GM06990 (cell line): ENCODE results near the gene TNFRSF4.

Experiments used
- DNase-seq: peaks from one replicate; pipeline ENCODE4 v3.0.0-alpha.2; 2011; ENCODE audit not compliant: insufficient read length; ENCODE audit errors: extremely low read depth
- H3K27me3 ChIP-seq: replicated peaks from 2 replicates; pipeline ENCODE4 v1.6.0; 2011; ENCODE audit warnings: low read length; ENCODE audit not compliant: control insufficient read depth, insufficient read depth
- H3K36me3 ChIP-seq: 2 replicates; pipeline ENCODE4 v1.5.1; 2011; ENCODE audit warnings: low read length; ENCODE audit not compliant: control insufficient read depth, insufficient read depth
- H3K4me3 ChIP-seq: replicated peaks from 2 replicates; pipeline ENCODE4 v1.5.1; 2011; ENCODE audit warnings: low read depth, mild to moderate bottlenecking, control low read depth, low read length
- CTCF ChIP-seq: IDR thresholded peaks from 2 replicates; pipeline ENCODE4 v1.5.1; 2011; ENCODE audit warnings: low read length, control low read depth, mild to moderate bottlenecking, inconsistent platforms; ENCODE audit not compliant: insufficient read depth, poor library complexity, severe bottlenecking

Gene TNFRSF4

GRCh38 chr1:1207571-1207892 lies 6.4 kb downstream of the TNFRSF4 start:
- H3K36me3 ChIP-seq, result no peaks in the 10 kb centered on the region
- no peak overlapping the region for H3K4me3 ChIP-seq
- TF ChIP-seq CTCF, result no peak
- no peaks in the 10 kb centered on the region; the same call in 1 of the 2 replicates for H3K27me3 ChIP-seq
- DNase-seq, result peak; percentile 3

GRCh38 chr1:1206966-1207531 lies 6.9 kb downstream of the TNFRSF4 start:
- TF ChIP-seq CTCF, result peak; percentile 14
- DNase-seq, result peak; percentile 29
- Histone ChIP-seq H3K27me3 (no peaks in the 10 kb centered on the region; the same call in 1 of the 2 replicates), H3K36me3 (no peaks in the 10 kb centered on the region), H3K4me3 (no peak overlapping the region)

GRCh38 chr1:1206376-1206965 lies 7.5 kb downstream of the TNFRSF4 start, which contains the start of gene TNFRSF18:
TNFRSF18 (minus strand) TSS chr1:1206592; CDS start chr1:1206571, 21 bp downstream.
- DNase-seq, result peak; percentile 56
- Histone ChIP-seq H3K27me3 (no peaks in the 10 kb centered on the region; the same call in 1 of the 2 replicates), H3K36me3 (no peaks in the 10 kb centered on the region), H3K4me3 (peak within 1 kb of the TSS; percentile 41)
- no peak for TF ChIP-seq CTCF

GRCh38 chr1:1205769-1206375 lies 8.1 kb downstream of the TNFRSF4 start:
- peak; percentile 18 for DNase-seq
- TF ChIP-seq CTCF, result no peak
- Histone ChIP-seq H3K4me3 (peak overlapping the region; percentile 41), H3K27me3 (no peaks in the 10 kb centered on the region; the same call in 1 of the 2 replicates), H3K36me3 (no peaks in the 10 kb centered on the region)

DNA sequence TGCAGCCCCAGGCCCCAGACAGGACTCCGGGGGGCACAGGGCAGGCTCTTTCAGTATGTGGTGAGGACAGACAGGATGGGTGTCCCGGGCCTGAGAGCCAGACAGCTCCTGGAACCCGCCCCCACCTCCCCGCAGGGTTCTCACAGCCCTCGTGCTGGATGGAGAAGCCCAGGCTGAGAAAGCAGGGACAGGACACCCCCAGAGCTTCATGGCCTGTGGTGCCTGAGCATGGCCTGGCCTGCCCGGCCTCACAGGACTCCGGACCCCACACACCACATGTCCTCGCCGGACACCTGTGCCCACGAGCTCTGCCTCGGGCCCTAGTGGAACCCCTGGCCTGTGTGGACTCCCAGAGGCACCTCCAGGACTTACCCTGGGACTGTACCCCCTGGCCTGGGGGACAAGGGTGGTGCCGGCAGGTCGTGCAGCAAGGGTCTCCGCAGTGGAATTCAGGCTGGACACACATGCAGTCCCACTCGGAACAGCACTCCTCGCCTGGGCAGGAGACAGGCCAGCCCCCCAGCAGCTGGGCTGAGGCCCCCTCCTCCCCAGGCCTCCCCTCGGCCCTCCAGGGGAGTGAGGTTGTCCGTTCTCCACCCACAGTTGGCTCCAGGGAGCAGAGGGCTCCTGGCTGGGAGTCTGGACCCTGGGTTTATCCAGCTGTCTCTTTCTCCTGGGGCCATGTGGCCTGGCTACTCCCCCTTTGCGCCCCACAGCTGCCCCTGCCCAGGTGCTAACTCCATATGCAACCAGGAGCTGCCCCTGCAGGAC lies 8.8 kb downstream of the TNFRSF4 start:
- Histone ChIP-seq H3K36me3 (no peaks in the 10 kb centered on the region), H3K27me3 (no peaks in the 10 kb centered on the region; the same call in 1 of the 2 replicates), H3K4me3 (no peak overlapping the region; the same call in 1 of the 2 replicates)
- DNase-seq, result peak; percentile 8
- TF ChIP-seq CTCF, result no peak
